Progenitor cell of endocrine pancreas (in vitro differentiated cells): ENCODE results near the gene HSPA12B. TPM values are rescaled to one million over a fixed set of nuclear protein-coding genes. Genes with fewer than 3 reads are reported as not detected.
A peak's percentile ranks its signal among the peaks of the same experiment; 100 is the strongest.

Experiments used
- DNase-seq: peaks from one replicate; pipeline ENCODE4 v3.0.0; 2021; ENCODE audit warnings: low spot score; ENCODE audit not compliant: unreplicated experiment
- H3K27ac Mint-ChIP-seq: 2 replicates; pipeline ENCODE4 v1.8.0; 2021; ENCODE audit warnings: mild to moderate bottlenecking, moderate library complexity, mixed read lengths
- H3K27me3 Mint-ChIP-seq: 2 replicates; pipeline ENCODE4 v1.8.0; 2021; ENCODE audit warnings: mixed read lengths
- H3K36me3 Mint-ChIP-seq: 2 replicates; pipeline ENCODE4 v1.8.0; 2022; ENCODE audit warnings: mixed read lengths; ENCODE audit not compliant: insufficient read depth
- H3K4me1 Mint-ChIP-seq: 2 replicates; pipeline ENCODE4 v1.8.0; 2021; ENCODE audit warnings: low read depth, mixed read lengths
- H3K4me3 Mint-ChIP-seq: 2 replicates; pipeline ENCODE4 v1.8.0; 2021; ENCODE audit warnings: low read depth, mild to moderate bottlenecking, moderate library complexity, mixed read lengths
- H3K9me3 Mint-ChIP-seq: 2 replicates; pipeline ENCODE4 v1.8.0; 2021; ENCODE audit warnings: low read depth, mixed read lengths
- CTCF ChIP-seq: fragments of 200-600 bp; sonication (generic); IDR thresholded peaks from one replicate; pipeline ENCODE4 v1.5.0; 2021; ENCODE audit warnings: antibody characterized with exemption, mild to moderate bottlenecking; ENCODE audit not compliant: unreplicated experiment
- total RNA-seq: library from RNA; stranded (reverse); gene quantifications from 2 replicates; pipeline ENCODE4 v1.2.1, GENCODE V29; 2021

HSPA12B gene
- total RNA-seq, 1 donor from 2014 or later, result not detected

GRCh38 chr20:3768342-3769130, 36.1 kb downstream of the HSPA12B start:
- H3K4me3 Mint-ChIP-seq, result peak overlapping the region; percentile 76
- no peaks in the 10 kb centered on the region for H3K36me3 Mint-ChIP-seq
- H3K27me3 Mint-ChIP-seq, result peaks cover 25% of the 10 kb centered on the region
- TF ChIP-seq CTCF, result peak; percentile 68
- peak; percentile 57 for DNase-seq
- peaks cover 8% of the 10 kb centered on the region for H3K4me1 Mint-ChIP-seq
- H3K27ac Mint-ChIP-seq, result peak overlapping the region; percentile 92
- H3K9me3 Mint-ChIP-seq, result no peaks in the 10 kb centered on the region

GRCh38 chr20:3771552-3772058, 39.1 kb downstream of the HSPA12B start:
- H3K27ac Mint-ChIP-seq, result no peak overlapping the region
- H3K9me3 Mint-ChIP-seq, result no peaks in the 10 kb centered on the region
- TF ChIP-seq CTCF, result no peak
- H3K4me3 Mint-ChIP-seq, result no peak overlapping the region
- peaks cover 8% of the 10 kb centered on the region for H3K4me1 Mint-ChIP-seq
- DNase-seq, result no peak
- no peaks in the 10 kb centered on the region for H3K36me3 Mint-ChIP-seq
- H3K27me3 Mint-ChIP-seq, result peaks cover 32% of the 10 kb centered on the region

GRCh38 chr20:3775457-3776108, 43.1 kb downstream of the HSPA12B start:
- no peak for TF ChIP-seq CTCF
- no peak overlapping the region for H3K27ac Mint-ChIP-seq

GRCh38 chr20:3777381-3777715, 44.9 kb downstream of the HSPA12B start:
- H3K4me3 Mint-ChIP-seq, result peak overlapping the region; percentile 63
- no peaks in the 10 kb centered on the region for H3K9me3 Mint-ChIP-seq
- peaks cover 12% of the 10 kb centered on the region for H3K4me1 Mint-ChIP-seq
- no peak for DNase-seq
- TF ChIP-seq CTCF, result no peak
- H3K27me3 Mint-ChIP-seq, result peaks cover 37% of the 10 kb centered on the region
- H3K27ac Mint-ChIP-seq, result no peak overlapping the region
- H3K36me3 Mint-ChIP-seq, result no peaks in the 10 kb centered on the region

More at GRCh38 chr20:3775457-3776108, 43.1 kb downstream of the HSPA12B start:
- peaks cover 44% of the 10 kb centered on the region for H3K27me3 Mint-ChIP-seq
- H3K4me3 Mint-ChIP-seq, result no peak overlapping the region
- DNase-seq, result no peak
- H3K9me3 Mint-ChIP-seq, result no peaks in the 10 kb centered on the region
- H3K36me3 Mint-ChIP-seq, result no peaks in the 10 kb centered on the region
- peaks cover 5% of the 10 kb centered on the region for H3K4me1 Mint-ChIP-seq

- Mint-ChIP-seq H3K27ac (no peak overlapping the region), H3K9me3 (no peaks in the 10 kb centered on the region), H3K27me3 (peaks cover 35% of the 10 kb centered on the region), H3K4me1 (peaks cover 14% of the 10 kb centered on the region), H3K4me3 (peak overlapping the region; percentile 63), H3K36me3 (no peaks in the 10 kb centered on the region)
- DNase-seq, result peak; percentile 64
- no peak for TF ChIP-seq CTCF
Observed at GRCh38 chr20:3777716-3778629, 45.5 kb downstream of the HSPA12B start.
